RWPE2 (cell line): ENCODE data around the gene LIPC.

ENCODE experiments used
- ATAC-seq: fragments of 200-7000 bp; cut with Tn5 transposase; 3 replicates; pipeline ENCODE4 v1.9.1; 2021; ENCODE audit warnings: low read depth
- DNase-seq: peaks from one replicate; pipeline ENCODE4 v3.0.0-alpha.2; 2020; ENCODE audit warnings: low spot score
- H3K27ac ChIP-seq: fragments of 450-650 bp; 2 replicates; pipeline ENCODE4 v1.5.1; 2017; ENCODE audit warnings: mild to moderate bottlenecking; ENCODE audit not compliant: poor library complexity, severe bottlenecking
- H3K27me3 ChIP-seq: fragments of 250-450 bp; sonication (Bioruptor Pico); 2 replicates; pipeline ENCODE4 v1.5.1; 2021; ENCODE audit warnings: mild to moderate bottlenecking, moderate library complexity; ENCODE audit not compliant: insufficient read depth, poor library complexity, severe bottlenecking
- H3K36me3 ChIP-seq: fragments of 250-450 bp; sonication (Bioruptor Pico); 2 replicates; pipeline ENCODE4 v1.5.1; 2020; ENCODE audit warnings: low read depth, mild to moderate bottlenecking, moderate library complexity
- H3K4me1 ChIP-seq: fragments of 250-450 bp; sonication (Bioruptor Pico); 2 replicates; pipeline ENCODE4 v1.5.1; 2021; ENCODE audit warnings: mild to moderate bottlenecking, moderate library complexity; ENCODE audit not compliant: insufficient read depth, poor library complexity, severe bottlenecking
- H3K4me3 ChIP-seq: fragments of 250-450 bp; sonication (Bioruptor Pico); 2 replicates; pipeline ENCODE4 v1.5.1; 2021; ENCODE audit warnings: mild to moderate bottlenecking, moderate library complexity; ENCODE audit not compliant: severe bottlenecking
- H3K9me3 ChIP-seq: fragments of 250-450 bp; sonication (Bioruptor Pico); 2 replicates; pipeline ENCODE4 v1.5.1; 2021; ENCODE audit warnings: mild to moderate bottlenecking, moderate library complexity; ENCODE audit not compliant: severe bottlenecking
- CTCF ChIP-seq: fragments of 450-650 bp; IDR thresholded peaks from one replicate; pipeline ENCODE4 v1.5.1; 2017; ENCODE audit warnings: mild to moderate bottlenecking, moderate library complexity; ENCODE audit not compliant: poor library complexity, severe bottlenecking

The LIPC gene

GRCh38 chr15:58463815-58464650 lies 32.2 kb downstream of the LIPC start:
- no peak for DNase-seq
- Histone ChIP-seq H3K27ac (no peak overlapping the region), H3K4me1 (peaks cover 10% of the 10 kb centered on the region), H3K4me3 (no peak overlapping the region), H3K27me3 (no peaks in the 10 kb centered on the region), H3K36me3 (no peaks in the 10 kb centered on the region), H3K9me3 (no peaks in the 10 kb centered on the region)
- no peak for TF ChIP-seq CTCF
- ATAC-seq: no peak; the same call in 2 of the 3 replicates

- DNase-seq (no peak), ATAC-seq (no peak)
- Histone ChIP-seq H3K4me1 (peaks cover 20% of the 10 kb centered on the region), H3K9me3 (no peaks in the 10 kb centered on the region), H3K27ac (no peak overlapping the region), H3K27me3 (no peaks in the 10 kb centered on the region), H3K36me3 (no peaks in the 10 kb centered on the region), H3K4me3 (no peak overlapping the region)
- TF ChIP-seq CTCF: no peak
These were observed 33.3 kb downstream of the LIPC start for GRCh38 chr15:58465070-58465469.

- Histone ChIP-seq H3K4me1 (peaks cover 28% of the 10 kb centered on the region), H3K9me3 (no peaks in the 10 kb centered on the region), H3K36me3 (no peaks in the 10 kb centered on the region), H3K4me3 (no peak overlapping the region), H3K27me3 (no peaks in the 10 kb centered on the region), H3K27ac (no peak overlapping the region)
- ATAC-seq (no peak), DNase-seq (no peak)
- TF ChIP-seq CTCF: no peak
These were observed 34.2 kb downstream of the LIPC start for GRCh38 chr15:58465866-58466517.

- no peaks in the 10 kb centered on the region for H3K27me3 ChIP-seq
These were observed 34.8 kb downstream of the LIPC start for GRCh38 chr15:58466566-58466965.

More at GRCh38 chr15:58466566-58466965, 34.8 kb downstream of the LIPC start:
- TF ChIP-seq CTCF: no peak
- no peak for DNase-seq
- ATAC-seq: no peak
- Histone ChIP-seq H3K4me1 (peaks cover 28% of the 10 kb centered on the region), H3K9me3 (no peaks in the 10 kb centered on the region), H3K27ac (no peak overlapping the region), H3K4me3 (no peak overlapping the region), H3K36me3 (no peaks in the 10 kb centered on the region)
